ENCODE results near the gene IL1RAPL1.
"Not testable (repeated sequence)": the region's sequence is repeated elsewhere in the genome, so short reads cannot be mapped to it uniquely, and the experiment has no call there.

Gene IL1RAPL1

GRCh38 chrX:29274517-29274916, 687.3 kb downstream of the IL1RAPL1 start:
- DNase-seq (ENCODE audit: low spot score), result no peak

- no peak for DNase-seq (ENCODE audit: low spot score)
Observed at GRCh38 chrX:29275928-29276327, 688.7 kb downstream of the IL1RAPL1 start.

GRCh38 chrX:29281078-29281742, 694.0 kb downstream of the IL1RAPL1 start:
- no peak for DNase-seq (ENCODE audit: low spot score)

GRCh38 chrX:29285664-29286063, 698.4 kb downstream of the IL1RAPL1 start:
- DNase-seq (ENCODE audit: low spot score), result no peak

- no peak for DNase-seq (ENCODE audit: low spot score)
Observed at GRCh38 chrX:29295987-29296680, 708.9 kb downstream of the IL1RAPL1 start.

GRCh38 chrX:29297171-29297800, 710.0 kb downstream of the IL1RAPL1 start:
- DNase-seq (ENCODE audit: low spot score), result no peak

- DNase-seq (ENCODE audit: low spot score), result no peak
Observed at GRCh38 chrX:29299684-29300083, 712.4 kb downstream of the IL1RAPL1 start.

GRCh38 chrX:29308726-29309125, 721.5 kb downstream of the IL1RAPL1 start:
- DNase-seq (ENCODE audit: low spot score), result no peak

- no peak for DNase-seq (ENCODE audit: low spot score)
Observed at GRCh38 chrX:29315931-29316330, 728.7 kb downstream of the IL1RAPL1 start.

GRCh38 chrX:29318012-29318411, 730.8 kb downstream of the IL1RAPL1 start:
- DNase-seq (ENCODE audit: low spot score), result no peak

GRCh38 chrX:29332429-29332828, 745.2 kb downstream of the IL1RAPL1 start:
- not testable (repeated sequence) for DNase-seq (ENCODE audit: low spot score)

GRCh38 chrX:29333091-29333490, 745.8 kb downstream of the IL1RAPL1 start:
- DNase-seq (ENCODE audit: low spot score), result not testable (repeated sequence)

- DNase-seq (ENCODE audit: low spot score), result no peak
Observed at GRCh38 chrX:29348288-29348687, 761.0 kb downstream of the IL1RAPL1 start.

- DNase-seq (ENCODE audit: low spot score), result no peak
Observed at GRCh38 chrX:29359276-29359675, 772.0 kb downstream of the IL1RAPL1 start.

GRCh38 chrX:29374765-29375164, 787.5 kb downstream of the IL1RAPL1 start:
- not testable (repeated sequence) for DNase-seq (ENCODE audit: low spot score)

- no peak for DNase-seq (ENCODE audit: low spot score)
Observed at GRCh38 chrX:29376584-29376983, 789.3 kb downstream of the IL1RAPL1 start.

- DNase-seq (ENCODE audit: low spot score), result no peak
Observed at GRCh38 chrX:29382811-29383210, 795.6 kb downstream of the IL1RAPL1 start.

- DNase-seq (ENCODE audit: low spot score), result no peak
Observed at GRCh38 chrX:29388509-29388908, 801.3 kb downstream of the IL1RAPL1 start.

- DNase-seq (ENCODE audit: low spot score), result no peak
Observed at GRCh38 chrX:29397506-29397905, 810.3 kb downstream of the IL1RAPL1 start.

GRCh38 chrX:29407357-29407756, 820.1 kb downstream of the IL1RAPL1 start:
- DNase-seq (ENCODE audit: low spot score), result no peak

- no peak for DNase-seq (ENCODE audit: low spot score)
Observed at GRCh38 chrX:29419774-29420553, 832.7 kb downstream of the IL1RAPL1 start.

GRCh38 chrX:29422034-29422433, 834.8 kb downstream of the IL1RAPL1 start:
- no peak for DNase-seq (ENCODE audit: low spot score)

Data from left forelimb (tissue), 1 donor.